ENCODE measurements around the gene THUMPD1. TPM values are rescaled to one million over a fixed set of nuclear protein-coding genes. Genes with fewer than 3 reads are reported as not detected.
A peak's percentile ranks its signal among the peaks of the same experiment; 100 is the strongest.
"Not testable (repeated sequence)": the region's sequence is repeated elsewhere in the genome, so short reads cannot be mapped to it uniquely, and the experiment has no call there.

THUMPD1 gene, protein sequence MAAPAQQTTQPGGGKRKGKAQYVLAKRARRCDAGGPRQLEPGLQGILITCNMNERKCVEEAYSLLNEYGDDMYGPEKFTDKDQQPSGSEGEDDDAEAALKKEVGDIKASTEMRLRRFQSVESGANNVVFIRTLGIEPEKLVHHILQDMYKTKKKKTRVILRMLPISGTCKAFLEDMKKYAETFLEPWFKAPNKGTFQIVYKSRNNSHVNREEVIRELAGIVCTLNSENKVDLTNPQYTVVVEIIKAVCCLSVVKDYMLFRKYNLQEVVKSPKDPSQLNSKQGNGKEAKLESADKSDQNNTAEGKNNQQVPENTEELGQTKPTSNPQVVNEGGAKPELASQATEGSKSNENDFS
- total RNA-seq: 10 to 100 TPM; 56.4 to 58.6 TPM

GRCh38 chr16:20741554-20742285, at the start of gene THUMPD1:
TSS of gene THUMPD1 (minus strand) at chr16:20741818. CDS start at chr16:20741739, 79 bp downstream.
- DNase-seq: peak; percentile 94
- Mint-ChIP-seq H3K4me3 (peak within 1 kb of the TSS; percentile 95), H3K36me3 (peaks cover 13% of the 10 kb centered on the region), H3K9me3 (peaks cover 1% of the 10 kb centered on the region), H3K4me1 (peaks cover 25% of the 10 kb centered on the region), H3K27ac (peak within 1 kb of the TSS; percentile 95), H3K27me3 (no peaks in the 10 kb centered on the region)

DNA sequence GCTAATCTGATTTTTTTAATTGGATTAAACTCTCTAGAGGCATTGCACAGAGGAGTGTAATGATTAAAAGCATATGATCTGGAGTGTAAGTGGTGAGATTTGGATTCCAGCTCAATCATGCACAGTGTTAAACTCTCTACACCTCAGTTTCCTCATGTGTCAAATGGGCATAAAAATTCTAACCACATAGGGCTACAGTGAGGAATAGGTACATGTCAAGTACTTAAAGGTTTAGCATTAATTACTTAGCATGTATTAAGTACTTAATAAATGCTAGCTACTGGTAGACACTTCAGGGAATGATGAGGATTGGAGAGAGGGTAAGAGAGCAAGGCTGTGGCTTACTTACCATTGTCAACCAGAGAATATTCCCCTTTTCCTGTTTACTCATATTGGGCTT, 47.5 kb upstream of the THUMPD1 start:
- no peak overlapping the region for H3K27ac Mint-ChIP-seq
- no peaks in the 10 kb centered on the region for H3K9me3 Mint-ChIP-seq
- H3K27me3 Mint-ChIP-seq: no peaks in the 10 kb centered on the region
- H3K4me1 Mint-ChIP-seq: no peaks in the 10 kb centered on the region
- no peaks in the 10 kb centered on the region for H3K36me3 Mint-ChIP-seq
- H3K4me3 Mint-ChIP-seq: no peak overlapping the region
- DNase-seq: no peak

- no peaks in the 10 kb centered on the region for H3K36me3 Mint-ChIP-seq
- no peaks in the 10 kb centered on the region for H3K9me3 Mint-ChIP-seq
- no peaks in the 10 kb centered on the region for H3K27me3 Mint-ChIP-seq
- no peaks in the 10 kb centered on the region for H3K4me1 Mint-ChIP-seq
- DNase-seq: no peak
- H3K4me3 Mint-ChIP-seq: no peak overlapping the region
- no peak overlapping the region for H3K27ac Mint-ChIP-seq
These were observed 42.6 kb upstream of the THUMPD1 start for GRCh38 chr16:20784204-20784603.

DNA sequence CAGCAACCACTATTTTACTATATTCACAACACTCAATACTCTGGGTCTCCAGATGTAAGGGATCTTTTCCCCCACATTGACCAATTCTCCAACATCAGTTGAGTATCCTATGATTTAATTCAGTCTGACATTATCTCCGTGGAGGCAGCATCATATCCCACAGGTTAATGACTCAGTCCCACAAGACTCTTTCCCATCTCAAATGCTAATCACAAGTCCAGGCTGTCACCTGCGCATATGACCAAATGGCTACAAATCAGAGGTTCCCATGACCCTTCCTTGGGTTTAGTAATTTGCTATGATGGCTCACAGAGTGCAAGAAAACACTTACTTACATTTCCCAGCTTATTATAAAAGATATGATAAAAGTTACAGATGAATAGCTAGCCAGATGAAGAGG, 40.9 kb upstream of the THUMPD1 start:
- Mint-ChIP-seq H3K27me3 (no peaks in the 10 kb centered on the region), H3K36me3 (peaks cover 2% of the 10 kb centered on the region), H3K4me1 (no peaks in the 10 kb centered on the region), H3K27ac (no peak overlapping the region), H3K9me3 (no peaks in the 10 kb centered on the region), H3K4me3 (no peak overlapping the region)
- DNase-seq: no peak

DNA sequence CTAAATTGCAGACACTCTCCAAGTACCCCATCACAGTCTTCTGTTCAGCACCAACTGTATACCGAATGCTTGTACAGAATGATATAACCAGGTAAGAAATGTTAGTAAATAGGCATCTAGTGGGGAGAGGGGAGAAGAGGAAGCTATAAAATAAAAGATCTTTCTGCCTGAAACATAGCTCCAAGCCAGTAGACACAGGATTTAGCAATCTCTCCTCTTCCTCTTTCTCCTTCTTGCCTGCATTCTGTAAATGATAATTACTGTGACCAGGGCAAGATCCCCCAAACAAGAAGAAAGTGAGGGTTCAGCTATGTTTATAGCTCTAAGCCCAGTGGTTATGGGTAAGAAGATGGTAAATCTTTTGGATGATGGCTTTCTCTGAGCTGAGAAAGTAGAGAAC, 40.1 kb upstream of the THUMPD1 start:
- no peak overlapping the region for H3K4me3 Mint-ChIP-seq
- H3K27me3 Mint-ChIP-seq: no peaks in the 10 kb centered on the region
- DNase-seq: no peak
- no peaks in the 10 kb centered on the region for H3K4me1 Mint-ChIP-seq
- H3K36me3 Mint-ChIP-seq: peaks cover 2% of the 10 kb centered on the region
- H3K9me3 Mint-ChIP-seq: no peaks in the 10 kb centered on the region
- H3K27ac Mint-ChIP-seq: no peak overlapping the region

GRCh38 chr16:20774703-20775362, 33.2 kb upstream of the THUMPD1 start:
- Mint-ChIP-seq H3K27me3 (no peaks in the 10 kb centered on the region), H3K36me3 (peaks cover 7% of the 10 kb centered on the region), H3K27ac (no peak overlapping the region), H3K4me3 (no peak overlapping the region), H3K4me1 (no peaks in the 10 kb centered on the region), H3K9me3 (no peaks in the 10 kb centered on the region)
- DNase-seq: peak; percentile 60

- no peak overlapping the region for H3K4me3 Mint-ChIP-seq
- H3K9me3 Mint-ChIP-seq: no peaks in the 10 kb centered on the region
- H3K27ac Mint-ChIP-seq: no peak overlapping the region
These were observed 32.1 kb upstream of the THUMPD1 start for GRCh38 chr16:20773679-20774078.

GRCh38 chr16:20768818-20769217, 27.2 kb upstream of the THUMPD1 start:
- Mint-ChIP-seq H3K4me1 (peaks cover 13% of the 10 kb centered on the region), H3K27me3 (no peaks in the 10 kb centered on the region), H3K9me3 (no peaks in the 10 kb centered on the region), H3K27ac (no peak overlapping the region), H3K36me3 (peaks cover 5% of the 10 kb centered on the region), H3K4me3 (no peak overlapping the region)
- DNase-seq: no peak

More at GRCh38 chr16:20773679-20774078, 32.1 kb upstream of the THUMPD1 start:
- no peaks in the 10 kb centered on the region for H3K4me1 Mint-ChIP-seq
- H3K36me3 Mint-ChIP-seq: peaks cover 7% of the 10 kb centered on the region
- DNase-seq: no peak
- H3K27me3 Mint-ChIP-seq: no peaks in the 10 kb centered on the region

GRCh38 chr16:20768121-20768520, 26.5 kb upstream of the THUMPD1 start:
- Mint-ChIP-seq H3K9me3 (no peaks in the 10 kb centered on the region), H3K4me3 (no peak overlapping the region), H3K27ac (no peak overlapping the region), H3K36me3 (peaks cover 5% of the 10 kb centered on the region), H3K27me3 (no peaks in the 10 kb centered on the region), H3K4me1 (peaks cover 18% of the 10 kb centered on the region)
- no peak for DNase-seq

GRCh38 chr16:20767577-20767976, 26.0 kb upstream of the THUMPD1 start:
- H3K27ac Mint-ChIP-seq: no peak overlapping the region
- H3K36me3 Mint-ChIP-seq: peaks cover 7% of the 10 kb centered on the region
- no peaks in the 10 kb centered on the region for H3K9me3 Mint-ChIP-seq
- DNase-seq: no peak
- no peaks in the 10 kb centered on the region for H3K27me3 Mint-ChIP-seq
- H3K4me1 Mint-ChIP-seq: peaks cover 19% of the 10 kb centered on the region
- H3K4me3 Mint-ChIP-seq: no peak overlapping the region

GRCh38 chr16:20766294-20766693, 24.7 kb upstream of the THUMPD1 start:
- Mint-ChIP-seq H3K4me1 (peaks cover 19% of the 10 kb centered on the region), H3K36me3 (peaks cover 16% of the 10 kb centered on the region), H3K9me3 (peaks cover 5% of the 10 kb centered on the region), H3K27me3 (no peaks in the 10 kb centered on the region), H3K4me3 (no peak overlapping the region), H3K27ac (no peak overlapping the region)
- DNase-seq: no peak

- no peak for DNase-seq
- no peak overlapping the region for H3K27ac Mint-ChIP-seq
- H3K36me3 Mint-ChIP-seq: peaks cover 16% of the 10 kb centered on the region
- H3K4me1 Mint-ChIP-seq: peaks cover 19% of the 10 kb centered on the region
- peaks cover 5% of the 10 kb centered on the region for H3K9me3 Mint-ChIP-seq
- no peak overlapping the region for H3K4me3 Mint-ChIP-seq
- no peaks in the 10 kb centered on the region for H3K27me3 Mint-ChIP-seq
These were observed 24.1 kb upstream of the THUMPD1 start for GRCh38 chr16:20765732-20766131.

DNA sequence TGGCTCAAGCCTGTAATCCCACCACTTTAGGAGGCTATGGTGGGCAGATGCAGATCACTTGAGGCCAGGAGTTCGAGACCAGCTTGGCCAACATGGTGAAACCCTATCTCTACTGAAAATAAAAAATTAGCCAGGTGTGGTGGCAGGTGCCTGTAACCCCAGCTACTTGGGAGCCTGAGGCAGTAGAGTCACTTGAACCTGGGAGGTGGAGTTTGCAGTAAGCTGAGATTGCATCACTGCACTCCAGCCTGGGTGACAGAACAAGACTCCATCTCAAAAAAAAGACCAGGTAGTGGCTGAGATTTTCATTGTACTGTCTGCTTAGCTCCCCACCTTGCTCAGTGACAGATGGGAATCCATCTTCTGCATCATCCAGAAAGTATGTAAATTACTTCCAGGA, 22.8 kb upstream of the THUMPD1 start:
- not testable (repeated sequence) for H3K27me3 Mint-ChIP-seq, H3K9me3 Mint-ChIP-seq, DNase-seq, H3K4me3 Mint-ChIP-seq, H3K27ac Mint-ChIP-seq
- peaks cover 19% of the 10 kb centered on the region for H3K36me3 Mint-ChIP-seq
- peaks cover 19% of the 10 kb centered on the region for H3K4me1 Mint-ChIP-seq

DNA sequence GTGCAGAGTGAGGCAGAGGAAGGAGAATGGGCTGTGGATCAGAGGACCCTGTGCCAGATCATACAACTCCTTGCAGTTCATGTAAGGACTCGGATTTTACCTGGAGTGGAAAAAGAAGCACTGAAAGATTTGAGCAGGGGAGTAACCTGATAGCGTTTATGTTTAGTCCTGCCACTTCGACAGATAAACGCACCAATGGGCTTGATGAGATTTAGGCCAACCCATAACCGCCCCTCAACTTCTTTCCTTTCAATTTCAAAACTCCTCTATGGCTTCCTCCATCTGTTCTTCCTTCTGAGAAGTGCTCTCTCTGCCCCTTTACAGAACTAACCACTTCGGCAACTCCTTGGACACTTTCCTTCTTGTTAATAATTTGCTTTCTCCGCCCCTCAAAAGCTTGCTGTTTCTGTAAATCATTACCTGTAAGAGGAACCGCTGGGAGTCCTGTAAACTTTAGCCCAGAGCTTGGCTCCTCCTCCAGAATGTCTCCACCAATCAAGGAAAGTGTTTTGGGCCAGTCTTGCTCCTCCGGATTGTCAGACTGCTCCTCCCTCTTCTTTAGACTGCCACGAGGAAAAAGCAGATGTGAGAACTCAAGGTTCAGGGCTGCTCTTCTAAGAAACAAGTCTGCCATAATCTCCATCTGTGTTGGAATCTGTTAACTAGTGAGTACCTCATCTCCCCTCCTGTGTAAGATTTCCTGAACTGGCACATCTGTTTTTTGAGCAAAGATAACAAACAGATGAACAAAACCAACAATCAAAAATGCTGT, 22.0 kb upstream of the THUMPD1 start, which contains the start of gene ACSM3:
Gene ACSM3, plus strand, starts transcription at position 554 of the 772 bp plus-strand sequence. CDS start 6,021 bp downstream, outside the sequence.
- Mint-ChIP-seq H3K36me3 (peaks cover 19% of the 10 kb centered on the region), H3K4me3 (peak within 1 kb of the TSS; percentile 89), H3K4me1 (peaks cover 19% of the 10 kb centered on the region), H3K27me3 (no peaks in the 10 kb centered on the region), H3K27ac (peak within 1 kb of the TSS; percentile 93), H3K9me3 (peaks cover 5% of the 10 kb centered on the region)
- DNase-seq: peak; percentile 62

Data from activated naive CD8-positive, alpha-beta T cell treated with anti-CD3 and anti-CD28 coated beads for 36 hours (primary cell).